Fibroblast of peridontal ligament (primary cell): ENCODE data around the gene PRR5L.
A peak's percentile ranks its signal among the peaks of the same experiment; 100 is the strongest.
"Not testable (repeated sequence)": the region's sequence is repeated elsewhere in the genome, so short reads cannot be mapped to it uniquely, and the experiment has no call there.

Experiments used
- DNase-seq: peaks from one replicate; pipeline ENCODE4 v3.0.0-alpha.2; 2010; ENCODE audit errors: extremely low read depth

The PRR5L gene

GRCh38 chr11:36459046-36459445, 163.0 kb downstream of the PRR5L start:
- DNase-seq: no peak

- DNase-seq: no peak
Measured at GRCh38 chr11:36460220-36460619, 164.1 kb downstream of the PRR5L start.

- no peak for DNase-seq
Measured at GRCh38 chr11:36462321-36462720, 166.2 kb downstream of the PRR5L start.

GRCh38 chr11:36463781-36464180, 167.7 kb downstream of the PRR5L start:
- peak; percentile 41 for DNase-seq

- no peak for DNase-seq
Measured at GRCh38 chr11:36464720-36465119, 168.6 kb downstream of the PRR5L start.

- DNase-seq: peak; percentile 73
Measured at GRCh38 chr11:36465449-36466163, 169.5 kb downstream of the PRR5L start.

- DNase-seq: no peak
Measured at GRCh38 chr11:36467012-36467411, 170.9 kb downstream of the PRR5L start.

- no peak for DNase-seq
Measured at GRCh38 chr11:36467916-36468315, 171.8 kb downstream of the PRR5L start.

- DNase-seq: no peak
Measured at GRCh38 chr11:36469063-36469462, 173.0 kb downstream of the PRR5L start.

GRCh38 chr11:36469881-36470802, 174.1 kb downstream of the PRR5L start:
- DNase-seq: peak; percentile 64

- DNase-seq: no peak
Measured at GRCh38 chr11:36471577-36471976, 175.5 kb downstream of the PRR5L start.

GRCh38 chr11:36475192-36475591, 179.1 kb downstream of the PRR5L start:
- DNase-seq: peak; percentile 16

GRCh38 chr11:36478700-36479329, 182.7 kb downstream of the PRR5L start:
- DNase-seq: peak; percentile 79

GRCh38 chr11:36480833-36481232, 184.7 kb downstream of the PRR5L start:
- no peak for DNase-seq

- DNase-seq: not testable (repeated sequence)
Measured at GRCh38 chr11:36483042-36483441, 187.0 kb downstream of the PRR5L start.

GRCh38 chr11:36485298-36486002, 189.4 kb downstream of the PRR5L start:
- no peak for DNase-seq

GRCh38 chr11:36487619-36488018, 191.5 kb downstream of the PRR5L start:
- DNase-seq: no peak

- no peak for DNase-seq
Measured at GRCh38 chr11:36488096-36488495, 192.0 kb downstream of the PRR5L start.

GRCh38 chr11:36490026-36490806, 194.1 kb downstream of the PRR5L start:
- no peak for DNase-seq

- DNase-seq: peak; percentile 73
Measured at GRCh38 chr11:36492724-36493304, 196.7 kb downstream of the PRR5L start.

- no peak for DNase-seq
Measured at GRCh38 chr11:36493332-36493731, 197.2 kb downstream of the PRR5L start.
